CD14-positive monocyte (primary cell): ENCODE results near the gene COL4A1. TPM values are rescaled to one million over a fixed set of nuclear protein-coding genes. Genes with fewer than 3 reads are reported as not detected.

Experiments
- DNase-seq, 3 donors: peaks; one replicate each; pipeline ENCODE4 v3.0.0-alpha.2; 2011 to 2022
- H2AFZ ChIP-seq: 2 replicates; pipeline ENCODE4 v1.6.0; 2012; ENCODE audit warnings: mild to moderate bottlenecking, low read depth, low read length, inconsistent platforms; ENCODE audit not compliant: insufficient read depth, poor library complexity, severe bottlenecking
- H3K27ac ChIP-seq, 2 donors: 1 replicate in 1 of 2; 2 replicates in 1 of 2; pipeline ENCODE4 v1.5.1; 2012 to 2013; ENCODE audit warnings: low read length in 2 of 2, control low read depth in 1 of 2, inconsistent platforms in 1 of 2, low read depth in 1 of 2, mild to moderate bottlenecking in 1 of 2
- H3K27me3 ChIP-seq, 2 donors: one replicate each; pipeline versions ENCODE4 v1.6.0 to v1.6.1; 2011 to 2013; ENCODE audit warnings: low read length in 2 of 2; ENCODE audit not compliant: control insufficient read depth in 2 of 2, insufficient read depth in 2 of 2
- H3K36me3 ChIP-seq, 2 donors: replicated peaks in 1 of 2; 1 replicate in 1 of 2; 2 replicates in 1 of 2; pipeline versions ENCODE4 v1.5.1 to v1.6.1; 2012 to 2013; ENCODE audit warnings: low read length in 2 of 2, control low read depth in 1 of 2, inconsistent platforms in 1 of 2, mild to moderate bottlenecking in 1 of 2; ENCODE audit not compliant: insufficient read depth in 2 of 2, control insufficient read depth in 1 of 2
- H3K4me1 ChIP-seq, 2 donors: 1 replicate in 1 of 2; 2 replicates in 1 of 2; pipeline versions ENCODE4 v1.5.1 to v1.6.1; 2012 to 2013; ENCODE audit warnings: low read length in 2 of 2, control low read depth in 1 of 2, inconsistent platforms in 1 of 2, mild to moderate bottlenecking in 1 of 2, moderate library complexity in 1 of 2; ENCODE audit not compliant: insufficient read depth in 2 of 2, control insufficient read depth in 1 of 2
- H3K4me2 ChIP-seq: replicated peaks from 2 replicates; pipeline ENCODE3; 2012; ENCODE audit warnings: low read length, moderate library complexity, mild to moderate bottlenecking; ENCODE audit not compliant: poor library complexity, severe bottlenecking; ENCODE audit errors: extremely low read depth
- H3K4me3 ChIP-seq, 3 experiments: fragments of 200-600 bp in 1 of 3; sonication (generic) in 1 of 3; replicated peaks in 1 of 3; 1 replicate in 2 of 3; 2 replicates in 1 of 3; pipeline ENCODE4 v1.5.1; 2011 to 2013; ENCODE audit warnings: low read length in 3 of 3, mild to moderate bottlenecking in 3 of 3, control low read depth in 2 of 3, low read depth in 2 of 3, inconsistent platforms in 1 of 3, moderate library complexity in 1 of 3
- H3K79me2 ChIP-seq: 2 replicates; pipeline ENCODE4 v1.6.0; 2012; ENCODE audit warnings: mild to moderate bottlenecking, control low read depth, inconsistent platforms, low read length, moderate library complexity; ENCODE audit not compliant: insufficient read depth
- H3K9ac ChIP-seq: 2 replicates; pipeline ENCODE4 v1.6.0; 2017; ENCODE audit warnings: low read length, mild to moderate bottlenecking; ENCODE audit not compliant: insufficient read depth, poor library complexity, severe bottlenecking
- H3K9me3 ChIP-seq, 2 donors: replicated peaks in 1 of 2; 1 replicate in 1 of 2; 2 replicates in 1 of 2; pipeline versions ENCODE4 v1.5.1 to v1.6.1; 2012 to 2013; ENCODE audit warnings: low read length in 2 of 2, control low read depth in 1 of 2; ENCODE audit not compliant: control insufficient read depth in 1 of 2, insufficient read depth in 1 of 2
- H4K20me1 ChIP-seq: 2 replicates; pipeline ENCODE4 v1.6.0; 2012; ENCODE audit warnings: mild to moderate bottlenecking, low read length, control low read depth, moderate library complexity; ENCODE audit not compliant: insufficient read depth
- H3K27ac Mint-ChIP-seq, 7 donors: one replicate each; pipeline ENCODE4 v1.8.0; 2020; ENCODE audit warnings: mild to moderate bottlenecking in 7 of 7, mixed read lengths in 7 of 7, moderate library complexity in 6 of 7, inconsistent platforms in 2 of 7
- H3K27me3 Mint-ChIP-seq, 3 donors: one replicate each; pipeline ENCODE4 v1.8.0; 2021 to 2022; ENCODE audit warnings: low read depth in 3 of 3, mild to moderate bottlenecking in 3 of 3, mixed read lengths in 3 of 3, moderate library complexity in 3 of 3, inconsistent platforms in 1 of 3
- H3K36me3 Mint-ChIP-seq, 2 donors: one replicate each; pipeline ENCODE4 v1.8.0; 2020; ENCODE audit warnings: mixed read lengths in 2 of 2, inconsistent platforms in 1 of 2, mild to moderate bottlenecking in 1 of 2
- H3K4me1 Mint-ChIP-seq: one replicate; pipeline ENCODE4 v1.8.0; 2020; ENCODE audit warnings: mild to moderate bottlenecking, mixed read lengths
- H3K4me3 Mint-ChIP-seq, 2 donors: one replicate each; pipeline ENCODE4 v1.8.0; 2020; ENCODE audit warnings: mild to moderate bottlenecking in 2 of 2, mixed read lengths in 2 of 2, moderate library complexity in 1 of 2
- H3K9me3 Mint-ChIP-seq, 7 donors: one replicate each; pipeline ENCODE4 v1.8.0; 2020 to 2022; ENCODE audit warnings: mixed read lengths in 7 of 7, mild to moderate bottlenecking in 6 of 7, moderate library complexity in 6 of 7, inconsistent platforms in 2 of 7
- WGBS: methylation state at CpG from one replicate; pipeline ENCODE4 v1.1.5; 2013; ENCODE audit warnings: missing lambda C conversion rate; ENCODE audit not compliant: insufficient coverage; 5-methylcytosine and 5-hydroxymethylcytosine counted together
- intact Hi-C, 2 donors: fragments of 100-400 bp; cut with micrococcal nuclease; formaldehyde crosslinking; loops; one replicate each; pipeline versions ENCODE4 v1.15.0 to v1.15.1; 2023
- polyA plus RNA-seq, 3 donors: library from polyadenylated mRNA; depleted of rRNA in 1 of 3; unstranded in 2 of 3; stranded (reverse) in 1 of 3; fragments of 300-500 nt in 2 of 3; fragments of >200 nt in 1 of 3; fragmentation: Illumina TruSeq in 2 of 3; gene quantifications; 1 replicate in 2 of 3; 2 replicates in 1 of 3; pipeline ENCODE4 v1.2.3, GENCODE V29; 2012 to 2021
- TF ChIP-seq, protein P1 (sequence below): fragments of 200-600 bp; IDR thresholded peaks from one replicate; pipeline ENCODE4 v1.8.0; 2022; ENCODE audit warnings: antibody characterized with exemption, mild to moderate bottlenecking

The COL4A1 gene
- polyA plus RNA-seq, 3 donors = 0.16 to 0.25 TPM; not detected in 1

DNA sequence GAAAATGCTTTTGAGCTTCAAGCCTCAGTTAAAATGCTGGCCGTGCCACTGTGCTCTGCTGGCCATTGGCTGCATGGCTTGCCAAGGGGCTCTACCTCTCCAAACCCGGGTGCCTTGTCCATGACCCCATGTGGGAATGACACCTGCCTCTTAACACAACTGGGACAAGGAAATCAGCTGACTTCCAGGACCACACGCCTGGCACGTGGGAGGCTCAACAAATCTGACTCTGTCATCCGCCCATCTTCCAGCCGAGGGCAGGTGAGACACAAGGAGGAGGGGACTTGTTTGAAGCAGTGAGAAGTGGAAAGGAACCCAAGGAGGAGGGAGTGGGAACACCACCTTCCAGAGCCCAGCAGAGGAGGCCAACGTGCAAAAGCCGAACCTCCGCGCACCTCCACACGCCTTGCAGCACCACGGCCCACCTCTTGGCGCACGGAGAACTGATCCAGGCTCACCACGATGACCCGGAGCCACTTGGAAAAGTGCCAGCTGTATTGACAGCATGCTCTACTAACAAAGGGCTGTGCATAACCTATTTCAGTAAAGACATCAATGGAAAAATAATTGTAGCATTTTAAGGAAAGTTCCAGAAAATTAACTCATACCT lies 38.3 kb downstream of the COL4A1 start:
- Histone ChIP-seq H3K27ac (no peak overlapping the region), H3K4me1 (no peaks in the 10 kb centered on the region), H4K20me1 (no peaks in the 10 kb centered on the region), H2AFZ (no peak overlapping the region), H3K4me3 (no peak overlapping the region), H3K4me2 (no peak overlapping the region), H3K36me3 (no peaks in the 10 kb centered on the region), H3K9ac (no peak overlapping the region), H3K27me3 (peaks cover 0 to 13% of the 10 kb centered on the region in 2 donors), H3K9me3 (no peaks in the 10 kb centered on the region), H3K79me2 (no peaks in the 10 kb centered on the region)
- TF ChIP-seq, protein P1, sequence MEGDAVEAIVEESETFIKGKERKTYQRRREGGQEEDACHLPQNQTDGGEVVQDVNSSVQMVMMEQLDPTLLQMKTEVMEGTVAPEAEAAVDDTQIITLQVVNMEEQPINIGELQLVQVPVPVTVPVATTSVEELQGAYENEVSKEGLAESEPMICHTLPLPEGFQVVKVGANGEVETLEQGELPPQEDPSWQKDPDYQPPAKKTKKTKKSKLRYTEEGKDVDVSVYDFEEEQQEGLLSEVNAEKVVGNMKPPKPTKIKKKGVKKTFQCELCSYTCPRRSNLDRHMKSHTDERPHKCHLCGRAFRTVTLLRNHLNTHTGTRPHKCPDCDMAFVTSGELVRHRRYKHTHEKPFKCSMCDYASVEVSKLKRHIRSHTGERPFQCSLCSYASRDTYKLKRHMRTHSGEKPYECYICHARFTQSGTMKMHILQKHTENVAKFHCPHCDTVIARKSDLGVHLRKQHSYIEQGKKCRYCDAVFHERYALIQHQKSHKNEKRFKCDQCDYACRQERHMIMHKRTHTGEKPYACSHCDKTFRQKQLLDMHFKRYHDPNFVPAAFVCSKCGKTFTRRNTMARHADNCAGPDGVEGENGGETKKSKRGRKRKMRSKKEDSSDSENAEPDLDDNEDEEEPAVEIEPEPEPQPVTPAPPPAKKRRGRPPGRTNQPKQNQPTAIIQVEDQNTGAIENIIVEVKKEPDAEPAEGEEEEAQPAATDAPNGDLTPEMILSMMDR = no peak
- H3K27ac Mint-ChIP-seq = no peak overlapping the region
- no peaks in the 10 kb centered on the region for H3K36me3 Mint-ChIP-seq
- intact Hi-C loops = no loop called here
- no peak overlapping the region for H3K4me3 Mint-ChIP-seq
- no peaks in the 10 kb centered on the region for H3K9me3 Mint-ChIP-seq
- H3K4me1 Mint-ChIP-seq = no peaks in the 10 kb centered on the region
- peaks cover 6 to 24% (median 14%) of the 10 kb centered on the region in 3 donors for H3K27me3 Mint-ChIP-seq
- DNase-seq = no peak
- WGBS = 93% methylated on average over 14 of the region's 16 CpGs

DNA sequence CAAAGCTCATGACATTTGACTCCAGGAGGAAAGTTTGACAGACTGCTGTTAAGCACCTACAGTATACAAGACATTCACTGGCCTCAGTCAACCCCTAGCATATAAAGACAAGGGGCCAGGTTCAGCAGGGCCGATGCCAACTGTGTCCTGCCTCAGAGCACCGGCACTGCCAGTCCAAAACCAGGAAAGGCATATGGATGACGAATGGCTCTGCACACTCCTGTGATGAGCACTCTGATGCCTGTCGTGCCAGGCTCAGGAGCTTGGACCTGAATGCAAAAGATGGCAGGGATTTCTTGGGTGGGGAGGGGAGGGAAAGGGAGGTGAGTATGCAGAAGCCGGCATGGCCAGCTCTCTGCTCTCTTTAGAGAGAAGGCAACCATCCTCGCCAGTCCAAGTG lies 38.9 kb downstream of the COL4A1 start:
- H3K4me3 Mint-ChIP-seq = no peak overlapping the region
- Histone ChIP-seq H3K4me3 (no peak overlapping the region), H3K27ac (no peak overlapping the region), H3K9ac (no peak overlapping the region), H3K9me3 (no peaks in the 10 kb centered on the region), H3K4me1 (no peaks in the 10 kb centered on the region), H3K36me3 (no peaks in the 10 kb centered on the region), H3K4me2 (no peak overlapping the region), H2AFZ (no peak overlapping the region), H3K27me3 (peaks cover 0 to 14% of the 10 kb centered on the region in 2 donors), H4K20me1 (no peaks in the 10 kb centered on the region), H3K79me2 (no peaks in the 10 kb centered on the region)
- no peaks in the 10 kb centered on the region for H3K9me3 Mint-ChIP-seq
- TF ChIP-seq, protein P1 = no peak
- H3K27ac Mint-ChIP-seq = no peak overlapping the region
- H3K4me1 Mint-ChIP-seq = no peaks in the 10 kb centered on the region
- H3K36me3 Mint-ChIP-seq = no peaks in the 10 kb centered on the region
- WGBS = 90% methylated on average over 6 of the region's 6 CpGs
- peaks cover 7 to 26% (median 13%) of the 10 kb centered on the region in 3 donors for H3K27me3 Mint-ChIP-seq
- DNase-seq = no peak
- intact Hi-C loops = no loop called here
